Loucy (cell line): ENCODE data around the gene FGFRL1.
"Not testable (repeated sequence)": the region's sequence is repeated elsewhere in the genome, so short reads cannot be mapped to it uniquely, and the experiment has no call there.

Experiments
- H2AFZ ChIP-seq: fragments of 200-600 bp; sonication (generic); 2 replicates; pipeline ENCODE4 v1.6.0; 2016; ENCODE audit warnings: antibody characterized with exemption, mild to moderate bottlenecking, low read length, moderate library complexity
- H3F3A ChIP-seq: fragments of 200-600 bp; 2 replicates; pipeline ENCODE4 v1.6.0; 2016; ENCODE audit warnings: antibody characterized with exemption, low read depth, mild to moderate bottlenecking
- H3K27me3 ChIP-seq: fragments of 200-600 bp; sonication (generic); 2 replicates; pipeline ENCODE4 v1.6.1; 2014; ENCODE audit warnings: low read length, mild to moderate bottlenecking; ENCODE audit not compliant: insufficient read depth, poor library complexity, severe bottlenecking
- H3K36me3 ChIP-seq: fragments of 200-600 bp; sonication (generic); 2 replicates; pipeline ENCODE4 v1.6.1; 2016; ENCODE audit warnings: low read length; ENCODE audit not compliant: insufficient read depth
- H3K4me1 ChIP-seq: fragments of 200-600 bp; sonication (generic); 2 replicates; pipeline ENCODE4 v1.5.1; 2014; ENCODE audit warnings: low read length, mild to moderate bottlenecking; ENCODE audit not compliant: insufficient read depth, poor library complexity, severe bottlenecking
- H3K4me2 ChIP-seq: fragments of 200-600 bp; sonication (generic); 2 replicates; pipeline ENCODE4 v1.6.0; 2014; ENCODE audit warnings: antibody characterized with exemption, low read length, low read depth, mild to moderate bottlenecking; ENCODE audit not compliant: poor library complexity, severe bottlenecking
- H3K4me3 ChIP-seq: fragments of 200-600 bp; sonication (generic); 2 replicates; pipeline ENCODE4 v1.5.1; 2014; ENCODE audit warnings: low read length, mild to moderate bottlenecking, mixed read lengths; ENCODE audit not compliant: poor library complexity, severe bottlenecking
- H3K79me2 ChIP-seq: fragments of 200-600 bp; sonication (generic); 2 replicates; pipeline ENCODE4 v1.6.1; 2014; ENCODE audit warnings: low read length; ENCODE audit not compliant: insufficient read depth
- H3K9ac ChIP-seq: fragments of 200-600 bp; sonication (generic); 2 replicates; pipeline ENCODE4 v1.6.0; 2014; ENCODE audit warnings: mild to moderate bottlenecking, low read depth, low read length, moderate library complexity; ENCODE audit not compliant: poor library complexity, severe bottlenecking
- H3K9me2 ChIP-seq: fragments of 200-600 bp; sonication (generic); replicated peaks from 2 replicates; pipeline ENCODE4 v1.6.1; 2016; ENCODE audit warnings: low read depth, low read length, mixed read lengths
- H3K9me3 ChIP-seq: fragments of 200-600 bp; sonication (generic); 2 replicates; pipeline ENCODE4 v1.6.1; 2014; ENCODE audit warnings: mild to moderate bottlenecking, antibody characterized with exemption, low read length, low read depth; ENCODE audit not compliant: insufficient read depth
- H4K20me1 ChIP-seq: fragments of 200-600 bp; sonication (generic); 2 replicates; pipeline ENCODE4 v1.6.0; 2014; ENCODE audit warnings: antibody characterized with exemption, low read length, mild to moderate bottlenecking; ENCODE audit not compliant: insufficient read depth, poor library complexity, severe bottlenecking
- CTCF ChIP-seq: fragments of 200-600 bp; sonication (generic); conservative IDR thresholded peaks from 2 replicates; pipeline ENCODE4 v1.5.1; 2014; ENCODE audit warnings: mild to moderate bottlenecking, antibody characterized with exemption, low read length
- EZH2phosphoT487 ChIP-seq: fragments of 200-600 bp; IDR thresholded peaks from 2 replicates; pipeline ENCODE4 v1.6.1; 2018; ENCODE audit warnings: antibody characterized with exemption, mild to moderate bottlenecking, moderate library complexity, borderline replicate concordance

FGFRL1 gene

GRCh38 chr4:998096-998691, 13.2 kb upstream of the FGFRL1 start:
- no peak overlapping the region for H3K4me3 ChIP-seq
- H3K9me2 ChIP-seq, result no peaks in the 10 kb centered on the region
- TF ChIP-seq EZH2phosphoT487, result no peak
- no peak for TF ChIP-seq CTCF
- H3K36me3 ChIP-seq, result no peaks in the 10 kb centered on the region
- H3F3A ChIP-seq, result no peaks in the 10 kb centered on the region
- no peak overlapping the region for H3K9ac ChIP-seq
- no peaks in the 10 kb centered on the region for H3K9me3 ChIP-seq
- no peak overlapping the region for H3K4me2 ChIP-seq
- no peaks in the 10 kb centered on the region for H3K4me1 ChIP-seq
- no peaks in the 10 kb centered on the region for H4K20me1 ChIP-seq
- no peaks in the 10 kb centered on the region for H3K27me3 ChIP-seq
- no peaks in the 10 kb centered on the region for H3K79me2 ChIP-seq
- no peak overlapping the region for H2AFZ ChIP-seq

DNA sequence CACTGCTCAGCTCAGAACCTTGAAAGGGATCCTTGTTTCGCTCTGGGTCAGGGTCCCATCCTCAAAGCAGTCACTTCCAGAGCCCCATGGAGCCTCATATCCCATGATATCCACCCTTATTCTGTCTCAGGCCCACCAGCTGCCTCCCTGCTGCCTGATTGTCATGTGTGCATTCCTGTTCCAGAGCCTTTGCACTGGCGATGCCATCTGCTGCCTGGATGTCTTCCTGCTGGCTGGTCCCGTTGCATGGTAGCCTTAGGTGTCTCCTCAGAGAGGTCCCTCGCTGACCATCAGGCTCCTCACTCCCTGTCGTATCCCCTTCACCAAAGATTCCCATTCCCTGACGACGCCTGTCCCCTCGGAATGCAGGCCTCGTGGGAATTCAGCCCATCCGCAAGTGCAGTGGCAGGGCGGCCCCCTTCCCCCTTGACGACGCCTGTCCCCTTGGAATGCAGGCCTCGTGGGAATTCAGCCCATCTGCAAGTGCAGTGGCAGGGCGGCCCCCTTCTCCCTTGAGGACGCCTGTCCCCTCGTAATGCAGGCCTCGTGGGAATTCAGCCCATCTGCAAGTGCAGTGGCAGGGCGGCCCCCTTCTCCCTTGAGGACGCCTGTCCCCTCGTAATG, 12.1 kb upstream of the FGFRL1 start:
- H2AFZ ChIP-seq, H3K4me1 ChIP-seq, H3K9me3 ChIP-seq, H3K79me2 ChIP-seq, H4K20me1 ChIP-seq, H3K27me3 ChIP-seq, H3K9ac ChIP-seq, H3K36me3 ChIP-seq, H3K4me2 ChIP-seq, H3K9me2 ChIP-seq, H3F3A ChIP-seq, H3K4me3 ChIP-seq: not testable (repeated sequence)

GRCh38 chr4:999882-1000425, 11.5 kb upstream of the FGFRL1 start:
- no peaks in the 10 kb centered on the region for H4K20me1 ChIP-seq

GRCh38 chr4:1000686-1001260, 10.7 kb upstream of the FGFRL1 start:
- TF ChIP-seq EZH2phosphoT487, result no peak
- no peak for TF ChIP-seq CTCF
- H2AFZ ChIP-seq, result no peak overlapping the region
- H4K20me1 ChIP-seq, result no peaks in the 10 kb centered on the region
- no peaks in the 10 kb centered on the region for H3K36me3 ChIP-seq
- no peak overlapping the region for H3K9ac ChIP-seq
- H3K9me2 ChIP-seq, result no peaks in the 10 kb centered on the region
- H3K27me3 ChIP-seq, result no peaks in the 10 kb centered on the region
- H3K79me2 ChIP-seq, result no peaks in the 10 kb centered on the region
- H3K4me3 ChIP-seq, result no peak overlapping the region
- H3F3A ChIP-seq, result no peaks in the 10 kb centered on the region
- H3K4me2 ChIP-seq, result no peak overlapping the region
- H3K9me3 ChIP-seq, result no peaks in the 10 kb centered on the region; the same call in 1 of the 2 replicates
- no peaks in the 10 kb centered on the region for H3K4me1 ChIP-seq

More at GRCh38 chr4:999882-1000425, 11.5 kb upstream of the FGFRL1 start:
- TF ChIP-seq EZH2phosphoT487, result no peak
- H3K9ac ChIP-seq, result no peak overlapping the region
- H3K36me3 ChIP-seq, result no peaks in the 10 kb centered on the region
- no peaks in the 10 kb centered on the region for H3K27me3 ChIP-seq
- no peaks in the 10 kb centered on the region for H3K9me2 ChIP-seq
- H3K4me2 ChIP-seq, result no peak overlapping the region
- H3K4me3 ChIP-seq, result no peak overlapping the region
- no peaks in the 10 kb centered on the region for H3K4me1 ChIP-seq
- no peaks in the 10 kb centered on the region; the same call in 1 of the 2 replicates for H3K9me3 ChIP-seq
- no peaks in the 10 kb centered on the region for H3F3A ChIP-seq
- no peak overlapping the region for H2AFZ ChIP-seq
- H3K79me2 ChIP-seq, result no peaks in the 10 kb centered on the region
